Kidney tubule cell (primary cell): Measurements from ENCODE around the gene MVB12B.
"Not testable (repeated sequence)": the region's sequence is repeated elsewhere in the genome, so short reads cannot be mapped to it uniquely, and the experiment has no call there.

ENCODE experiments used
- DNase-seq: peaks from one replicate; pipeline ENCODE4 v3.0.0-alpha.2; 2018; ENCODE audit warnings: low spot score

MVB12B gene

GRCh38 chr9:126326228-126327005 is at the start of gene MVB12B:
MVB12B (plus strand) TSS chr9:126326829; CDS start chr9:126326930, 101 bp downstream.
- DNase-seq: peak; percentile 43

GRCh38 chr9:126283799-126284465 is 42.7 kb upstream of the MVB12B start:
- DNase-seq: no peak

- not testable (repeated sequence) for DNase-seq
Measured at GRCh38 chr9:126285652-126286051, 41.0 kb upstream of the MVB12B start.

GRCh38 chr9:126287166-126287866 is 39.3 kb upstream of the MVB12B start:
- no peak for DNase-seq

- DNase-seq: no peak
Measured at GRCh38 chr9:126290871-126291270, 35.8 kb upstream of the MVB12B start.

GRCh38 chr9:126291925-126292324 is 34.7 kb upstream of the MVB12B start:
- DNase-seq: no peak

GRCh38 chr9:126292736-126293521 is 33.7 kb upstream of the MVB12B start:
- no peak for DNase-seq

GRCh38 chr9:126293522-126293889 is 33.1 kb upstream of the MVB12B start:
- DNase-seq: no peak

- no peak for DNase-seq
Measured at GRCh38 chr9:126294331-126295081, 32.1 kb upstream of the MVB12B start.

GRCh38 chr9:126295082-126295477 is 31.5 kb upstream of the MVB12B start:
- DNase-seq: no peak

- no peak for DNase-seq
Measured at GRCh38 chr9:126295516-126295915, 31.1 kb upstream of the MVB12B start.

- DNase-seq: peak; percentile 58
Measured at GRCh38 chr9:126295936-126296600, 30.6 kb upstream of the MVB12B start.

GRCh38 chr9:126296687-126297086 is 29.9 kb upstream of the MVB12B start:
- DNase-seq: no peak

- DNase-seq: no peak
Measured at GRCh38 chr9:126297661-126298060, 29.0 kb upstream of the MVB12B start.

GRCh38 chr9:126298063-126298801 is 28.4 kb upstream of the MVB12B start:
- no peak for DNase-seq

GRCh38 chr9:126299706-126300276 is 26.8 kb upstream of the MVB12B start:
- DNase-seq: no peak

- DNase-seq: no peak
Measured at GRCh38 chr9:126301196-126301595, 25.4 kb upstream of the MVB12B start.

GRCh38 chr9:126301985-126302603 is 24.5 kb upstream of the MVB12B start:
- DNase-seq: peak; percentile 52

- DNase-seq: no peak
Measured at GRCh38 chr9:126302730-126303129, 23.9 kb upstream of the MVB12B start.
